Progenitor cell of endocrine pancreas (in vitro differentiated cells): ENCODE data around the gene MEIG1. TPM values are rescaled to one million over a fixed set of nuclear protein-coding genes. Genes with fewer than 3 reads are reported as not detected.

Experiments
- DNase-seq: peaks from one replicate; pipeline ENCODE4 v3.0.0; 2021; ENCODE audit warnings: low spot score; ENCODE audit not compliant: unreplicated experiment
- H3K27ac Mint-ChIP-seq: 2 replicates; pipeline ENCODE4 v1.8.0; 2021; ENCODE audit warnings: mild to moderate bottlenecking, moderate library complexity, mixed read lengths
- H3K27me3 Mint-ChIP-seq: 2 replicates; pipeline ENCODE4 v1.8.0; 2021; ENCODE audit warnings: mixed read lengths
- H3K36me3 Mint-ChIP-seq: 2 replicates; pipeline ENCODE4 v1.8.0; 2022; ENCODE audit warnings: mixed read lengths; ENCODE audit not compliant: insufficient read depth
- H3K4me1 Mint-ChIP-seq: 2 replicates; pipeline ENCODE4 v1.8.0; 2021; ENCODE audit warnings: low read depth, mixed read lengths
- H3K4me3 Mint-ChIP-seq: 2 replicates; pipeline ENCODE4 v1.8.0; 2021; ENCODE audit warnings: low read depth, mild to moderate bottlenecking, moderate library complexity, mixed read lengths
- H3K9me3 Mint-ChIP-seq: 2 replicates; pipeline ENCODE4 v1.8.0; 2021; ENCODE audit warnings: low read depth, mixed read lengths
- CTCF ChIP-seq: fragments of 200-600 bp; sonication (generic); IDR thresholded peaks from one replicate; pipeline ENCODE4 v1.5.0; 2021; ENCODE audit warnings: antibody characterized with exemption, mild to moderate bottlenecking; ENCODE audit not compliant: unreplicated experiment
- total RNA-seq: library from RNA; stranded (reverse); gene quantifications from 2 replicates; pipeline ENCODE4 v1.2.1, GENCODE V29; 2021

The MEIG1 gene
- total RNA-seq, 1 donor from 2014 or later = 1.6 TPM

DNA sequence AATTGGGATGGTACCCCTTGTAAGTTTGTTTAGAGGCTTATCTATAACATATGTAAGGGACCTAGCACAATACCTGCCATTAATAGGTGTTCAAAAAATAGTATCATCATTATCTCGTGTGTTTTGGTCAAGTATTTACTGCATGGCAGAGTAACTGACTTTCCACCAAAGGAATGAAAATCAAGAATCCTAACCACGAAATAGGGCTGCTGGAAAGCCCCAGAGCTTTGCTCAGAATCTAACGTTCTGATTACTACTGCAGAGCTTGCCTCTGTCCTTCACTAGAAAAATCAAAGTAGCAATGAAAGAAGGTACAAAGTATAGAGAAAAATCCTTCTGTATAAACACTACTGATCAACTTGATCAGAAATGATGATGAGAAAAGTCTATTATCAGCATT is 40.2 kb upstream of the MEIG1 start:
- Mint-ChIP-seq H3K27ac (no peak overlapping the region), H3K27me3 (no peaks in the 10 kb centered on the region), H3K4me1 (no peaks in the 10 kb centered on the region), H3K36me3 (peaks cover 77% of the 10 kb centered on the region), H3K9me3 (peaks cover 30% of the 10 kb centered on the region), H3K4me3 (no peak overlapping the region)
- no peak for TF ChIP-seq CTCF
- DNase-seq = no peak

- Mint-ChIP-seq H3K4me1 (no peaks in the 10 kb centered on the region), H3K27ac (no peak overlapping the region), H3K9me3 (no peaks in the 10 kb centered on the region), H3K4me3 (no peak overlapping the region), H3K36me3 (peaks cover 46% of the 10 kb centered on the region), H3K27me3 (no peaks in the 10 kb centered on the region)
- no peak for TF ChIP-seq CTCF
- no peak for DNase-seq
These were observed 35.2 kb upstream of the MEIG1 start for GRCh38 chr10:14924013-14924412.

DNA sequence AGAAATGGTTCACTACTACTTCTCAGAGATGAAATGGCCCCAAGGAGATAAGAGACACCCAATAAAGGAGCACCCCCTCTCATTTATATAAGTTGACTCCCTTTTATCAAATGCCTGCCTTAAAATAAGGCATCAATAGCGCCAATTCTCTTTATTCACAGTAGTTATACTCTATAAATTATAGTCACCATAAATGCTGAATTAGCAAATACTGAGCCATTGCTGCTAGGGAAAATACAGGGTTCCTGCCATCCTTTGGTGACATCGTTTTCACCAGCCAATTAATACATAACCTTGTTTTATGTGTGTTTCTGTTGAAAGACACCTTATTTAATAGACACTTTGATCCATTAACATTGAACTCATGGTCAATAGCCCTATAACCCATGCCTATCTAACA is 33.9 kb upstream of the MEIG1 start:
- Mint-ChIP-seq H3K4me1 (no peaks in the 10 kb centered on the region), H3K27me3 (no peaks in the 10 kb centered on the region), H3K4me3 (no peak overlapping the region), H3K27ac (no peak overlapping the region), H3K9me3 (no peaks in the 10 kb centered on the region), H3K36me3 (peaks cover 34% of the 10 kb centered on the region)
- no peak for TF ChIP-seq CTCF
- no peak for DNase-seq

DNA sequence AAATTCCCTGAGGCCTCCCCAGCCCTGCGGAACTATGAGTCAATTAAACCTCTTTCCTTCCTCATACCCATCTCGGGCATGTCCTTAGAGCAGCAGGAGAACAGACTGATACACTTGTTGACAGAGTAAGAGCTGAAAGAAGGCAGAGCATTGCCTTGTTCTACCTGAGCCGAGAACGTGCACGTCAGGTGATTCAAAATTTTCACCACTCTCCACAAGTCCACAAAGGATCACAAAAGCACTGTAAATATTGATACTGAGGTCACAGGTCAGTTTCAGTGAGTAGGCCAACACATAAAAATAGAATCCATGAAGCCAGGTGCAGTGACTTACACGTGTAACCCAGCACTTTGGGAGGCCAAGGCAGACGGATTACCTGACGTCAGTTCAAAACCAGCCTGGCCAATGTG is 33.1 kb upstream of the MEIG1 start:
- no peak for DNase-seq
- Mint-ChIP-seq H3K9me3 (no peaks in the 10 kb centered on the region), H3K4me1 (no peaks in the 10 kb centered on the region), H3K27me3 (no peaks in the 10 kb centered on the region), H3K4me3 (no peak overlapping the region), H3K36me3 (peaks cover 30% of the 10 kb centered on the region), H3K27ac (peak overlapping the region; percentile 79)
- no peak for TF ChIP-seq CTCF

DNA sequence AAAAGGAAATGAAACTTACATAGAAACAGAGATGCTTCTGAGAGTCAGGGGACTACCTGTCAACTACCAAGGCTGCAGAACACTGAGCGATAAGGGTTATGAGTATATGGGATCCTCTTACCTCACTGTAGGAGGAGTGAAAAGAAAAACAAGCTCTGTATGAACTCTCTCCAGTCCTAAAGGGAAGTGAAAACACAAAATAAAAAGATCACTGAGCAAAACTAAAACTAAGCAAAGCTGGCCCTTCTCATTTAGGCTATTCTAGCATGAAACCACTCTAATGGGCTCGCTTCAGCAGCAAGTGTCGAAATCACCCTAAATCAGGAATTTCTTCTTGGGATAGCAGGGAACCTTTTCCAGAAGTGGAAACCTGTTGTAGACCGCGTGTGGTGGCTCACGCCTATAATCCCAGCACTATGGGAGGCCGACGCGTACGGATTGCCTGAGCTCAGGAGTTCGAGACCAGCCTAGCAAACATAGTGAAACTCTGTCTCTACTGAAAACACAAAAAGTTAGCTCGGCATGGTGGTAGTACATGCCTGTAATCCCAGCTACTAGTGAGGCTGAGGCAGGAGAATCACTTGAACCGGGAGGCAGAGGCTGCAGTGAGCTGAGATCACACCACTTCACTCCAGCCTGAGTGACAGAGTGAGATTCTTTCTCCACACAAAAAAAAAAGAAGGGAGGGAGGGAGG is 32.3 kb upstream of the MEIG1 start:
- H3K4me3 Mint-ChIP-seq = no peak overlapping the region
- peaks cover 28% of the 10 kb centered on the region for H3K36me3 Mint-ChIP-seq

More for the DNA sequence above, 32.3 kb upstream of the MEIG1 start:
- no peak for DNase-seq
- no peaks in the 10 kb centered on the region for H3K9me3 Mint-ChIP-seq
- H3K27me3 Mint-ChIP-seq = no peaks in the 10 kb centered on the region
- no peaks in the 10 kb centered on the region for H3K4me1 Mint-ChIP-seq
- TF ChIP-seq CTCF = no peak
- H3K27ac Mint-ChIP-seq = no peak overlapping the region
